Measurements from ENCODE around the gene MAOA. TPM values are rescaled to one million over a fixed set of nuclear protein-coding genes. Genes with fewer than 3 reads are reported as not detected.

MAOA gene
- 2.1 and 15.7 TPM in 2 replicates for total RNA-seq

GRCh38 chrX:43656005-43656494 lies at the start of gene MAOA:
MAOA (plus strand) TSS chrX:43656299; CDS start chrX:43656342, 43 bp downstream.

Other genes with a start within 250 kb of the MAOA start
- 2.8 and 7.6 TPM in 2 replicates for gene MAOB, start 226.2 kb downstream of the MAOA start, total RNA-seq

Data from mesangial cell (primary cell).